Measurements from ENCODE around the gene ZNF841.

- TF ChIP-seq, protein P1, sequence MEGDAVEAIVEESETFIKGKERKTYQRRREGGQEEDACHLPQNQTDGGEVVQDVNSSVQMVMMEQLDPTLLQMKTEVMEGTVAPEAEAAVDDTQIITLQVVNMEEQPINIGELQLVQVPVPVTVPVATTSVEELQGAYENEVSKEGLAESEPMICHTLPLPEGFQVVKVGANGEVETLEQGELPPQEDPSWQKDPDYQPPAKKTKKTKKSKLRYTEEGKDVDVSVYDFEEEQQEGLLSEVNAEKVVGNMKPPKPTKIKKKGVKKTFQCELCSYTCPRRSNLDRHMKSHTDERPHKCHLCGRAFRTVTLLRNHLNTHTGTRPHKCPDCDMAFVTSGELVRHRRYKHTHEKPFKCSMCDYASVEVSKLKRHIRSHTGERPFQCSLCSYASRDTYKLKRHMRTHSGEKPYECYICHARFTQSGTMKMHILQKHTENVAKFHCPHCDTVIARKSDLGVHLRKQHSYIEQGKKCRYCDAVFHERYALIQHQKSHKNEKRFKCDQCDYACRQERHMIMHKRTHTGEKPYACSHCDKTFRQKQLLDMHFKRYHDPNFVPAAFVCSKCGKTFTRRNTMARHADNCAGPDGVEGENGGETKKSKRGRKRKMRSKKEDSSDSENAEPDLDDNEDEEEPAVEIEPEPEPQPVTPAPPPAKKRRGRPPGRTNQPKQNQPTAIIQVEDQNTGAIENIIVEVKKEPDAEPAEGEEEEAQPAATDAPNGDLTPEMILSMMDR (conservative IDR thresholded peaks at IDR 0.05), result no peak
- no peak for TF ChIP-seq EZH2 (IDR thresholded peaks at IDR 0.05; ENCODE audit: low read depth)
These were observed 45.6 kb upstream of the ZNF841 start for GRCh38 chr19:52141203-52141602.
